Spleen (tissue), 11 donors: Measurements from ENCODE around the gene RUSF1. TPM values are rescaled to one million over a fixed set of nuclear protein-coding genes. Genes with fewer than 3 reads are reported as not detected.

Experiments
- DNase-seq: peaks from one replicate; pipeline ENCODE4 v3.0.0-alpha.2; 2020
- H3K27ac ChIP-seq, 8 donors: fragments of 200-600 bp; sonication (generic) in 7 of 8; 1 replicate in 4 of 8; 2 replicates in 4 of 8; pipeline versions ENCODE4 v1.5.0 to v1.8.0; 2016 to 2021; ENCODE audit warnings: inconsistent platforms in 4 of 8, mild to moderate bottlenecking in 4 of 8, moderate library complexity in 1 of 8
- H3K27me3 ChIP-seq, 7 donors: fragments of 200-600 bp; sonication (generic) in 6 of 7; replicated peaks in 1 of 7; 1 replicate in 4 of 7; 2 replicates in 3 of 7; pipeline versions ENCODE4 v1.5.0 to v1.8.0; 2016 to 2021; ENCODE audit warnings: inconsistent platforms in 3 of 7, mild to moderate bottlenecking in 1 of 7
- H3K36me3 ChIP-seq, 6 donors: fragments of 200-600 bp; sonication (generic) in 5 of 6; 1 replicate in 4 of 6; 2 replicates in 2 of 6; pipeline versions ENCODE4 v1.5.0 to v1.8.0; 2016 to 2021; ENCODE audit warnings: inconsistent platforms in 2 of 6
- H3K4me1 ChIP-seq, 6 donors: fragments of 200-600 bp; sonication (generic) in 5 of 6; 1 replicate in 3 of 6; 2 replicates in 3 of 6; pipeline versions ENCODE4 v1.5.0 to v1.8.0; 2016 to 2021; ENCODE audit warnings: inconsistent platforms in 3 of 6
- H3K4me3 ChIP-seq, 8 donors: fragments of 200-600 bp; sonication (generic) in 7 of 8; 1 replicate in 4 of 8; 2 replicates in 4 of 8; pipeline versions ENCODE4 v1.5.0 to v1.8.0; 2016 to 2021; ENCODE audit warnings: inconsistent platforms in 4 of 8, mild to moderate bottlenecking in 4 of 8, moderate library complexity in 2 of 8
- H3K9me3 ChIP-seq, 8 donors: fragments of 200-600 bp; sonication (generic) in 7 of 8; 1 replicate in 4 of 8; 2 replicates in 4 of 8; pipeline versions ENCODE4 v1.5.0 to v1.8.0; 2016 to 2021; ENCODE audit warnings: inconsistent platforms in 4 of 8
- POLR2A ChIP-seq, 3 donors: fragments of 450-650 bp; IDR thresholded peaks; one replicate each; pipeline ENCODE4 v1.5.1; 2017; ENCODE audit warnings: antibody characterized with exemption in 3 of 3, mild to moderate bottlenecking in 1 of 3
- POLR2AphosphoS5 ChIP-seq, 3 donors: sonication (generic); formaldehyde crosslinking; IDR thresholded peaks; one replicate each; pipeline ENCODE4 v1.5.1; 2017; ENCODE audit warnings: antibody characterized with exemption in 3 of 3
- WGBS, 5 donors: extraction: QIAGEN DNeasy Blood & Tissue Kit in 3 of 5; methylation state at CpG; one replicate each; pipeline versions ENCODE4 v1.1.5 to v1.1.7; 2013 to 2018; 5-methylcytosine and 5-hydroxymethylcytosine counted together
- intact Hi-C: fragments of 100-400 bp; cut with DNase I; formaldehyde crosslinking; loops from one replicate; pipeline ENCODE4 v1.15.0; 2023; ENCODE audit warnings: low total_unique reads
- polyA plus RNA-seq, 3 donors: library from polyadenylated mRNA; stranded (reverse); fragments of 200-250 nt; gene quantifications; one replicate each; pipeline ENCODE4 v1.2.1, GENCODE V29; 2013
- total RNA-seq, 7 donors: library from RNA; depleted of rRNA in 3 of 7; stranded (reverse); fragments of >200 nt in 3 of 7; fragmentation: NEBNext Ultra II Directional in 4 of 7; extraction: Animal tissue kit (Norgen Biotek cat#: 25700) in 4 of 7; gene quantifications; one replicate each; pipeline versions ENCODE4 v1.1.0 to v1.2.1, GENCODE V29; 2016 to 2021
- TF ChIP-seq, protein P1 (sequence below), 11 experiments: fragments of 200-600 bp in 7 of 11; fragments of 450-650 bp in 4 of 11; sonication (generic) in 4 of 11; IDR thresholded peaks in 8 of 11; conservative IDR thresholded peaks in 3 of 11; 1 replicate in 7 of 11; 2 replicates in 4 of 11; pipeline versions ENCODE4 v1.4.0 to v1.8.0; 2016 to 2021; ENCODE audit warnings: antibody characterized with exemption in 11 of 11, inconsistent platforms in 4 of 11, mild to moderate bottlenecking in 1 of 11
- donor health status: healthy with polysubstance abuse.
- donor health status: DM: no; HTN: no; CAD: no; lungs with moderate emphysema.
- donor health status: DM: no; HTN: no; CAD: no.
- donor health status: Bipolar disorder and iron deficiency.
- donor health status: healthy.
- donor health status: DM: no; HTN: no; CAD: no.
- donor health status: DM: yes; HTN: yes; CAD: no.

The RUSF1 gene
- total and polyA plus RNA-seq, 10 donors, result 36.6 to 73.3 (median 51.2) TPM

DNA sequence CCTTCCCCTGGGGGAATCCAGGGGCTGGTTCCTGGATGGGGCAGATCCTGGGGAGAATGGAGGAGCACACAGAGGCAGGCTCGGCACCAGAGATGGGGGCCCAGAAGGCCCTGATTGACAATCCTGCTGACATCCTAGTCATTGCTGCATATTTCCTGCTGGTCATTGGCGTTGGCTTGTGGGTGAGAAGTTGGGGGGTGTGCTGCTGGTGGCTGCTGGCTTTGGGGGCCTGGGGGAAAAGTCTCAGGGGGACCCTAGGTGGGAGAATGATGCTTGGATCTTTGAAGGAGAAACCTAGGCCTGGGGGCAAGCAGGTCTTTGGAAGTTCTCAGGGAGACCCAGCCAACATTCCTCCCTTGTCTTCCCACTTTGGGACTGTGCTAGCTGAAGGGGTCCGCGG, 25.1 kb downstream of the RUSF1 start, which contains the start of gene SLC5A2:
Gene SLC5A2, plus strand, starts transcription at position 43 of the 400 bp plus-strand sequence. Its CDS starts 14 bp downstream, at position 57.
- H3K27ac ChIP-seq, result no peak within 1 kb of the TSS
- peaks cover 0 to 3% (median 0%) of the 10 kb centered on the region in 6 donors for H3K36me3 ChIP-seq
- H3K4me3 ChIP-seq, result no peak within 1 kb of the TSS
- TF ChIP-seq POLR2AphosphoS5 (IDR thresholded peaks at IDR 0.05) (no peak), POLR2A (IDR thresholded peaks at IDR 0.05) (no peak)
- TF ChIP-seq, protein P1, sequence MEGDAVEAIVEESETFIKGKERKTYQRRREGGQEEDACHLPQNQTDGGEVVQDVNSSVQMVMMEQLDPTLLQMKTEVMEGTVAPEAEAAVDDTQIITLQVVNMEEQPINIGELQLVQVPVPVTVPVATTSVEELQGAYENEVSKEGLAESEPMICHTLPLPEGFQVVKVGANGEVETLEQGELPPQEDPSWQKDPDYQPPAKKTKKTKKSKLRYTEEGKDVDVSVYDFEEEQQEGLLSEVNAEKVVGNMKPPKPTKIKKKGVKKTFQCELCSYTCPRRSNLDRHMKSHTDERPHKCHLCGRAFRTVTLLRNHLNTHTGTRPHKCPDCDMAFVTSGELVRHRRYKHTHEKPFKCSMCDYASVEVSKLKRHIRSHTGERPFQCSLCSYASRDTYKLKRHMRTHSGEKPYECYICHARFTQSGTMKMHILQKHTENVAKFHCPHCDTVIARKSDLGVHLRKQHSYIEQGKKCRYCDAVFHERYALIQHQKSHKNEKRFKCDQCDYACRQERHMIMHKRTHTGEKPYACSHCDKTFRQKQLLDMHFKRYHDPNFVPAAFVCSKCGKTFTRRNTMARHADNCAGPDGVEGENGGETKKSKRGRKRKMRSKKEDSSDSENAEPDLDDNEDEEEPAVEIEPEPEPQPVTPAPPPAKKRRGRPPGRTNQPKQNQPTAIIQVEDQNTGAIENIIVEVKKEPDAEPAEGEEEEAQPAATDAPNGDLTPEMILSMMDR (IDR thresholded peaks at IDR 0.05 in 8 of 11, conservative IDR thresholded peaks at IDR 0.05 in 3 of 11), result no peak
- intact Hi-C loops, result loop anchor here (10.0 kb wide), 1 partner anchor 232 kb away; a partner anchor contains a TSS
- 85 to 96% (median 90%) methylated on average over 4 of the region's 4 CpGs for WGBS, 5 donors
- no peaks in the 10 kb centered on the region for H3K9me3 ChIP-seq
- DNase-seq, result no peak
- peaks cover 0 to 67% (median 9%) of the 10 kb centered on the region in 7 donors for H3K27me3 ChIP-seq
- peaks cover 7 to 32% (median 22%) of the 10 kb centered on the region in 6 donors for H3K4me1 ChIP-seq

GRCh38 chr16:31480851-31481536, 27.2 kb downstream of the RUSF1 start:
- H3K4me3 ChIP-seq, result no peak overlapping the region
- peak; percentile 69 for DNase-seq
- H3K27ac ChIP-seq, result no peak overlapping the region
- intact Hi-C loops, result loop anchor here (10.0 kb wide), 1 partner anchor 234 kb away; a partner anchor contains a TSS
- peaks cover 0 to 38% (median 28%) of the 10 kb centered on the region in 6 donors for H3K4me1 ChIP-seq
- H3K27me3 ChIP-seq, result peaks cover 0 to 66% (median 0%) of the 10 kb centered on the region in 7 donors
- H3K36me3 ChIP-seq, result peaks cover 0 to 23% (median 0%) of the 10 kb centered on the region in 6 donors
- 20 to 38% (median 29%) methylated on average over 7 of the region's 7 CpGs for WGBS, 5 donors
- TF ChIP-seq POLR2AphosphoS5 (IDR thresholded peaks at IDR 0.05), result peak in 2 of 3 donors; percentile 31 to 46
- TF ChIP-seq POLR2A (IDR thresholded peaks at IDR 0.05), result no peak
- no peaks in the 10 kb centered on the region for H3K9me3 ChIP-seq

GRCh38 chr16:31479751-31480150, 28.4 kb downstream of the RUSF1 start:
- WGBS, 5 donors, result 83 to 96% (median 88%) methylated on average over 9 of the region's 9 CpGs
- no peaks in the 10 kb centered on the region for H3K9me3 ChIP-seq
- no peak overlapping the region for H3K27ac ChIP-seq
- intact Hi-C loops, result loop anchor here (10.0 kb wide), 1 partner anchor 235 kb away; a partner anchor contains a TSS
- H3K27me3 ChIP-seq, result peaks cover 0 to 67% (median 0%) of the 10 kb centered on the region in 7 donors
- no peak for DNase-seq
- H3K36me3 ChIP-seq, result peaks cover 0 to 36% (median 0%) of the 10 kb centered on the region in 6 donors
- H3K4me1 ChIP-seq, result peaks cover 0 to 50% (median 34%) of the 10 kb centered on the region in 6 donors
- TF ChIP-seq POLR2A (IDR thresholded peaks at IDR 0.05) (no peak), POLR2AphosphoS5 (IDR thresholded peaks at IDR 0.05) (no peak)
- TF ChIP-seq, protein P1 (IDR thresholded peaks at IDR 0.05 in 8 of 11, conservative IDR thresholded peaks at IDR 0.05 in 3 of 11), result no peak
- H3K4me3 ChIP-seq, result no peak overlapping the region

GRCh38 chr16:31478956-31479355, 29.2 kb downstream of the RUSF1 start:
- intact Hi-C loops, result no loop called here
- peaks cover 0 to 63% (median 0%) of the 10 kb centered on the region in 7 donors for H3K27me3 ChIP-seq
- H3K9me3 ChIP-seq, result no peaks in the 10 kb centered on the region
- H3K36me3 ChIP-seq, result peaks cover 0 to 43% (median 0%) of the 10 kb centered on the region in 6 donors
- no peak for DNase-seq
- H3K4me3 ChIP-seq, result no peak overlapping the region
- peak in 1 of 3 donors; percentile 27 for TF ChIP-seq POLR2AphosphoS5 (IDR thresholded peaks at IDR 0.05)
- TF ChIP-seq, protein P1 (IDR thresholded peaks at IDR 0.05 in 8 of 11, conservative IDR thresholded peaks at IDR 0.05 in 3 of 11), result no peak
- 83 to 90% (median 86%) methylated on average over 3 of the region's 3 CpGs for WGBS, 5 donors
- no peak overlapping the region for H3K27ac ChIP-seq
- H3K4me1 ChIP-seq, result peaks cover 0 to 58% (median 34%) of the 10 kb centered on the region in 6 donors
